ENCODE measurements around the gene NLGN1.

Gene NLGN1

GRCh38 chr3:174162550-174162949, 765.0 kb downstream of the NLGN1 start:
- TF ChIP-seq MAX (IDR thresholded peaks at IDR 0.05; ENCODE audit: low read depth, low read length): no peak
- TF ChIP-seq POLR2A (IDR thresholded peaks at IDR 0.05; ENCODE audit: extremely low read depth, insufficient read length): no peak
- no peak for TF ChIP-seq MYC (IDR thresholded peaks at IDR 0.05; ENCODE audit: low read depth, low read length)
- no peak for TF ChIP-seq CTCF (IDR thresholded peaks at IDR 0.05; ENCODE audit: low read depth, low read length)
- no peak for DNase-seq (ENCODE audit: low read depth)
- no peak overlapping the region for H3K4me3 ChIP-seq (ENCODE audit: low read depth, low read length)

- DNase-seq (ENCODE audit: low read depth): no peak
- H3K4me3 ChIP-seq (ENCODE audit: low read depth, low read length): no peak overlapping the region
- TF ChIP-seq MAX (IDR thresholded peaks at IDR 0.05; ENCODE audit: low read depth, low read length): no peak
- no peak for TF ChIP-seq POLR2A (IDR thresholded peaks at IDR 0.05; ENCODE audit: extremely low read depth, insufficient read length)
- TF ChIP-seq CTCF (IDR thresholded peaks at IDR 0.05; ENCODE audit: low read depth, low read length): no peak
- no peak for TF ChIP-seq MYC (IDR thresholded peaks at IDR 0.05; ENCODE audit: low read depth, low read length)
These were observed 770.5 kb downstream of the NLGN1 start for GRCh38 chr3:174168026-174168425.

GRCh38 chr3:174168538-174169254, 771.2 kb downstream of the NLGN1 start:
- no peak for DNase-seq (ENCODE audit: low read depth)
- no peak overlapping the region for H3K4me3 ChIP-seq (ENCODE audit: low read depth, low read length)
- no peak for TF ChIP-seq MAX (IDR thresholded peaks at IDR 0.05; ENCODE audit: low read depth, low read length)
- no peak for TF ChIP-seq POLR2A (IDR thresholded peaks at IDR 0.05; ENCODE audit: extremely low read depth, insufficient read length)
- no peak for TF ChIP-seq CTCF (IDR thresholded peaks at IDR 0.05; ENCODE audit: low read depth, low read length)
- no peak for TF ChIP-seq MYC (IDR thresholded peaks at IDR 0.05; ENCODE audit: low read depth, low read length)

- H3K4me3 ChIP-seq (ENCODE audit: low read depth, low read length): no peak overlapping the region
- TF ChIP-seq MAX (IDR thresholded peaks at IDR 0.05; ENCODE audit: low read depth, low read length) (no peak), POLR2A (IDR thresholded peaks at IDR 0.05; ENCODE audit: extremely low read depth, insufficient read length) (no peak), CTCF (IDR thresholded peaks at IDR 0.05; ENCODE audit: low read depth, low read length) (no peak), MYC (IDR thresholded peaks at IDR 0.05; ENCODE audit: low read depth, low read length) (no peak)
- DNase-seq (ENCODE audit: low read depth): no peak
These were observed 772.2 kb downstream of the NLGN1 start for GRCh38 chr3:174169736-174170135.

GRCh38 chr3:174170248-174170647, 772.7 kb downstream of the NLGN1 start:
- TF ChIP-seq POLR2A (IDR thresholded peaks at IDR 0.05; ENCODE audit: extremely low read depth, insufficient read length) (no peak), MAX (IDR thresholded peaks at IDR 0.05; ENCODE audit: low read depth, low read length) (no peak), CTCF (IDR thresholded peaks at IDR 0.05; ENCODE audit: low read depth, low read length) (no peak), MYC (IDR thresholded peaks at IDR 0.05; ENCODE audit: low read depth, low read length) (no peak)
- no peak overlapping the region for H3K4me3 ChIP-seq (ENCODE audit: low read depth, low read length)
- DNase-seq (ENCODE audit: low read depth): no peak

Measured in NB4 (cell line).